Nephron progenitor cell (in vitro differentiated cells): ENCODE data around the gene HARBI1.

Source experiments
- DNase-seq: peaks from one replicate; pipeline ENCODE4 v3.0.0; 2021
- H3K27ac Mint-ChIP-seq: 2 replicates; pipeline ENCODE4 v1.8.0; 2021; ENCODE audit warnings: mild to moderate bottlenecking, moderate library complexity, mixed read lengths
- H3K27me3 Mint-ChIP-seq: 2 replicates; pipeline ENCODE4 v1.8.0; 2021; ENCODE audit warnings: mild to moderate bottlenecking, low read depth, mixed read lengths; ENCODE audit not compliant: poor library complexity
- H3K36me3 Mint-ChIP-seq: 2 replicates; pipeline ENCODE4 v1.8.0; 2021; ENCODE audit warnings: low read depth, mixed read lengths
- H3K4me1 Mint-ChIP-seq: 2 replicates; pipeline ENCODE4 v1.8.0; 2021; ENCODE audit warnings: mixed read lengths
- H3K4me3 Mint-ChIP-seq: 2 replicates; pipeline ENCODE4 v1.8.0; 2021; ENCODE audit warnings: mild to moderate bottlenecking, moderate library complexity, mixed read lengths
- H3K9me3 Mint-ChIP-seq: 2 replicates; pipeline ENCODE4 v1.8.0; 2021; ENCODE audit warnings: mild to moderate bottlenecking, moderate library complexity, mixed read lengths
- CTCF ChIP-seq: fragments of 200-600 bp; sonication (generic); IDR thresholded peaks from 2 replicates; pipeline ENCODE4 v1.5.0; 2021; ENCODE audit warnings: antibody characterized with exemption

Gene HARBI1

GRCh38 chr11:46640036-46640788, 23.2 kb upstream of the HARBI1 start:
- Mint-ChIP-seq H3K9me3 (no peaks in the 10 kb centered on the region), H3K27me3 (peaks cover 4% of the 10 kb centered on the region), H3K4me3 (no peak overlapping the region), H3K27ac (no peak overlapping the region), H3K36me3 (peaks cover 46% of the 10 kb centered on the region), H3K4me1 (no peaks in the 10 kb centered on the region)
- no peak for DNase-seq
- no peak for TF ChIP-seq CTCF

DNA sequence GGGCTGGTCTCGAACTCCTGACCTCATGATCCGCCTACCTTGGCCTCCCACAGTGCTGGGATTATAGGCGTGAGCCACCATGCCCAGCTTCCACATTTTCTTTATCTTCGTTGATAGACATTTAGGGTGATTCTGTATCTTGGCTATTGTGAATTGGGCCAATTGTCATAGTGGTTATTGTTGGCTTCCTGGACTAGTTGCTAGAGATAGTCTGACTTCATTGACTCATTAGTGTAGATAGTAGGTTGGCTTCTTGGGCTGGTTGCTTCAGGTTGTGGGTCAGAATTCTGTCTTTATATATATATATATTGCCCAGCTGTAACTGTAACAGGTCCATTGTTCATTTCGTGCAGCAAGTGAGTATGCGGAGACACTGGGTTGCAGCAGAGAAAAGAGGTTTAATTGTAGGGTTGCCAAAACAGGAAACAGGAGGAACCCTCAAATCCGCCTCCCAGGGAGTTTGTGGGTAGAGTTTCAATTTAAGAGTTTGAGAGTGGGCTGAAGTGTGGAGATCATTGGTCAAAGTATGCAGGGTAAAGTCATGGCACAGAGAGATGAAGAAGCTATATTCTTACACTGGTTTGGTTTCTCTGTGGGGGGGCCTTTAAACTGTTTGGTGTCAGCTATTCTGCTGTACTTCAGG, 22.3 kb upstream of the HARBI1 start:
- no peak for TF ChIP-seq CTCF
- DNase-seq: no peak
- H3K4me1 Mint-ChIP-seq: no peaks in the 10 kb centered on the region
- peaks cover 39% of the 10 kb centered on the region for H3K36me3 Mint-ChIP-seq
- H3K9me3 Mint-ChIP-seq: no peaks in the 10 kb centered on the region
- H3K4me3 Mint-ChIP-seq: no peak overlapping the region
- H3K27me3 Mint-ChIP-seq: peaks cover 4% of the 10 kb centered on the region
- H3K27ac Mint-ChIP-seq: no peak overlapping the region

DNA sequence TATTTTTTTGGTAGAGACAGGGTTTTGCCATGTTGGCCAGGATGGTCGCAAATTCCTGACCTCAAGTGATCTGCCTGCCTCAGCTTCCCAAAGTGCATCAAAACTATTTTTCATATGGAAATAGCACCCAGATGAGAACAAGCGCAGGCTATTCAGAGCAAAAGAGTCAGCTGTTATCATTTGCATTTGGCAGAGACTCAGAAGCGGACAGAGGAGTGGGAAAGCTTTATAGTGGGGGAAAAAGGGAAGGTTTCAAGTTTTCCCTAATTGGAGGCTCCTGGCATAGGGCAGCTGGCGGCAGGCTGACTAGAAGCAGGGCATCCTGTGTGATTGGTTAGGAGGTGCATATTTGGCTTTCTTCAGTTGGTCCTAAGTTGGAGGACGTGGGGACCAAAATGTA, 20.5 kb upstream of the HARBI1 start:
- TF ChIP-seq CTCF: no peak
- Mint-ChIP-seq H3K9me3 (no peaks in the 10 kb centered on the region), H3K27ac (no peak overlapping the region), H3K4me1 (no peaks in the 10 kb centered on the region), H3K4me3 (no peak overlapping the region), H3K36me3 (peaks cover 28% of the 10 kb centered on the region), H3K27me3 (peaks cover 4% of the 10 kb centered on the region)
- DNase-seq: no peak

DNA sequence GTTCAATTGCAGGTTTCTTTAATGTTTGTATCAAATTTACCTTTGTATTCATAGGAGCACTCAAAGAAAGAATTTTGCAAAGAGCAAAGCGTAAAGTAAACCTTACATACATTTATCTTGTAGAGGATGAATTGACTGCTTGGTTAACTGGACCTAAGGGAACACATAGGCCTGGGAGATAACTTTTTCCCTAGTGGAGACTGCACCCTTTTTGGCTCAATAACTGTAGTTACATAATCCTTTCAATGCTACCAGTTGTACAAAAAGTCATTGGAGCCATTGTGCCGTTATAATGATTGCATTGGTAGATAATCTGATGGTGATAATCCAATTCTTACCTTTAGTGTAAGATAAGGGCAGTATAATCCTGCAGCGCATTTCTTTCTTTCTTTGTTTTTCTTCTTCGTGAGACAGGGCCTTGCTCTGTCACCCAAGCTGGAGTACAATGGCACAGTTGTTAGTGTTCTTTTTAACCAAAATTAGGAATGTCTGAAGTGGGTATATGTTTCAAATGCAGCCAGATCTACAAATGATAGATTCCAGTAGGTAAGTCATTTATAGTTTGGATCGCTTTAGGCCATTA, 18.6 kb upstream of the HARBI1 start:
- Mint-ChIP-seq H3K4me3 (no peak overlapping the region), H3K4me1 (no peaks in the 10 kb centered on the region), H3K27ac (no peak overlapping the region), H3K9me3 (no peaks in the 10 kb centered on the region), H3K27me3 (peaks cover 4% of the 10 kb centered on the region), H3K36me3 (peaks cover 25% of the 10 kb centered on the region)
- DNase-seq: no peak
- no peak for TF ChIP-seq CTCF

GRCh38 chr11:46633291-46634217, 16.5 kb upstream of the HARBI1 start:
- H3K36me3 Mint-ChIP-seq: peaks cover 19% of the 10 kb centered on the region
- no peak overlapping the region for H3K4me3 Mint-ChIP-seq
- DNase-seq: no peak
- peaks cover 4% of the 10 kb centered on the region for H3K27me3 Mint-ChIP-seq
- no peaks in the 10 kb centered on the region for H3K9me3 Mint-ChIP-seq
- peaks cover 6% of the 10 kb centered on the region for H3K4me1 Mint-ChIP-seq
- TF ChIP-seq CTCF: no peak
- no peak overlapping the region for H3K27ac Mint-ChIP-seq
